NCI-H146 (cell line): Measurements from ENCODE around the gene CHRNA4.
"Not testable (repeated sequence)": the region's sequence is repeated elsewhere in the genome, so short reads cannot be mapped to it uniquely, and the experiment has no call there.

ENCODE experiments used
- DNase-seq: peaks from one replicate; lab custom pipeline; 2025; lab: John Stamatoyannopoulos, UW

CHRNA4 gene

GRCh38 chr20:63308218-63308911, 52.8 kb downstream of the CHRNA4 start:
- no peak for DNase-seq

- DNase-seq = no peak
These were observed 53.5 kb downstream of the CHRNA4 start for GRCh38 chr20:63307538-63308217.

- DNase-seq = no peak
These were observed 54.2 kb downstream of the CHRNA4 start for GRCh38 chr20:63306673-63307537.

GRCh38 chr20:63305933-63306672, 55.0 kb downstream of the CHRNA4 start:
- DNase-seq = not testable (repeated sequence)

- DNase-seq = no peak
These were observed 55.8 kb downstream of the CHRNA4 start for GRCh38 chr20:63305393-63305792.

- no peak for DNase-seq
These were observed 58.0 kb downstream of the CHRNA4 start for GRCh38 chr20:63303095-63303666.

- no peak for DNase-seq
These were observed 59.5 kb downstream of the CHRNA4 start for GRCh38 chr20:63301671-63302070.

- no peak for DNase-seq
These were observed 62.3 kb downstream of the CHRNA4 start for GRCh38 chr20:63298731-63299312.

GRCh38 chr20:63297796-63298572, 63.2 kb downstream of the CHRNA4 start:
- no peak for DNase-seq

GRCh38 chr20:63297371-63297781, 63.8 kb downstream of the CHRNA4 start:
- no peak for DNase-seq

GRCh38 chr20:63296531-63297299, 64.4 kb downstream of the CHRNA4 start:
- no peak for DNase-seq

GRCh38 chr20:63295846-63296245, 65.3 kb downstream of the CHRNA4 start:
- peak; percentile 44 for DNase-seq

GRCh38 chr20:63295422-63295821, 65.7 kb downstream of the CHRNA4 start:
- no peak for DNase-seq

GRCh38 chr20:63295018-63295417, 66.1 kb downstream of the CHRNA4 start:
- DNase-seq = no peak

- no peak for DNase-seq
These were observed 66.6 kb downstream of the CHRNA4 start for GRCh38 chr20:63294536-63294900.

GRCh38 chr20:63293871-63294535, 67.1 kb downstream of the CHRNA4 start:
- no peak for DNase-seq

GRCh38 chr20:63293456-63293855, 67.7 kb downstream of the CHRNA4 start:
- DNase-seq = no peak
